SK-N-SH (cell line): ENCODE data around the gene PRKG1. TPM values are rescaled to one million over a fixed set of nuclear protein-coding genes. Genes with fewer than 3 reads are reported as not detected.

Experiments
- CTCF ChIA-PET: fragments of 300-600, 350-600 bp; formaldehyde crosslinking; extraction: SDS; loops from one replicate; lab custom pipeline; 2021; lab: Yijun Ruan, JAX
- POLR2A ChIA-PET: fragments of 350-600 bp; sonication (Branson Sonifier 250); formaldehyde crosslinking; extraction: SDS; loops from one replicate; lab custom pipeline; 2020; ENCODE audit warnings: antibody characterized with exemption, inconsistent platforms; lab: Yijun Ruan, JAX
- DNase-seq: peaks from one replicate; pipeline ENCODE4 v3.0.0; 2012
- H2AFZ ChIP-seq: fragments of 200-600 bp; sonication (generic); 2 replicates; pipeline ENCODE4 v1.8.1; 2016; ENCODE audit warnings: antibody characterized with exemption, mild to moderate bottlenecking, low read depth
- H3F3A ChIP-seq: fragments of 200-600 bp; sonication (generic); replicated peaks from 2 replicates; pipeline ENCODE3; 2016; ENCODE audit warnings: antibody characterized with exemption, mild to moderate bottlenecking; ENCODE audit not compliant: insufficient read depth
- H3K27ac ChIP-seq, 2 experiments: fragments of 200-500 bp in 1 of 2; fragments of 200-600 bp in 1 of 2; sonication (Bioruptor generic) in 1 of 2; sonication (generic), shearing (Covaris generic) in 1 of 2; 2 replicates each; pipeline versions ENCODE4 v1.5.1 to v1.6.1; 2014 to 2016; ENCODE audit warnings: low read depth in 2 of 2, inconsistent platforms in 1 of 2, low read length in 1 of 2, mild to moderate bottlenecking in 1 of 2, mixed read lengths in 1 of 2
- H3K27me3 ChIP-seq: fragments of 200-600 bp; sonication (generic), shearing (Covaris generic); 2 replicates; pipeline ENCODE4 v1.6.1; 2016; ENCODE audit warnings: mixed run types; ENCODE audit not compliant: insufficient read depth
- H3K36me3 ChIP-seq, 2 experiments: fragments of 200-500 bp in 1 of 2; fragments of 200-600 bp in 1 of 2; sonication (Bioruptor generic) in 1 of 2; sonication (generic) in 1 of 2; replicated peaks in 1 of 2; 2 replicates each; pipeline versions ENCODE3 to v1.5.1; 2014 to 2016; ENCODE audit warnings: low read length in 1 of 2, mild to moderate bottlenecking in 1 of 2; ENCODE audit not compliant: insufficient read depth in 2 of 2, control insufficient read depth in 1 of 2
- H3K4me1 ChIP-seq, 2 experiments: fragments of 200-500 bp in 1 of 2; fragments of 200-600 bp in 1 of 2; sonication (Bioruptor generic) in 1 of 2; sonication (generic), shearing (Covaris generic) in 1 of 2; 2 replicates each; pipeline versions ENCODE4 v1.5.1 to v1.6.1; 2014 to 2016; ENCODE audit warnings: low read depth in 1 of 2, low read length in 1 of 2, mixed run types in 1 of 2; ENCODE audit not compliant: insufficient read depth in 2 of 2, control insufficient read depth in 1 of 2
- H3K4me2 ChIP-seq: fragments of 200-600 bp; sonication (generic), shearing (Covaris generic); 2 replicates; pipeline ENCODE4 v1.6.1; 2017; ENCODE audit warnings: mixed run types
- H3K4me3 ChIP-seq, 2 experiments: fragments of 200-500 bp in 1 of 2; fragments of 200-600 bp in 1 of 2; sonication (Bioruptor generic) in 1 of 2; sonication (generic), shearing (Covaris generic) in 1 of 2; 2 replicates each; pipeline versions ENCODE4 v1.5.1 to v1.8.1; 2014 to 2016; ENCODE audit warnings: low read depth in 2 of 2, inconsistent platforms in 1 of 2, low read length in 1 of 2, mild to moderate bottlenecking in 1 of 2, mixed read lengths in 1 of 2, moderate library complexity in 1 of 2
- H3K79me2 ChIP-seq: fragments of 200-600 bp; sonication (generic); 2 replicates; pipeline ENCODE4 v1.8.1; 2017; ENCODE audit warnings: mild to moderate bottlenecking; ENCODE audit not compliant: insufficient read depth
- H3K9ac ChIP-seq: fragments of 200-600 bp; sonication (generic); 2 replicates; pipeline ENCODE4 v1.6.1; 2017; ENCODE audit warnings: mixed run types
- H3K9me2 ChIP-seq: fragments of 200-600 bp; sonication (generic); 2 replicates; pipeline ENCODE4 v1.6.1; 2017; ENCODE audit warnings: mixed run types
- H3K9me3 ChIP-seq: fragments of 200-600 bp; sonication (generic); 2 replicates; pipeline ENCODE4 v1.6.1; 2017; ENCODE audit warnings: mixed run types, mild to moderate bottlenecking, moderate library complexity
- H4K20me1 ChIP-seq: fragments of 200-600 bp; sonication (generic); 2 replicates; pipeline ENCODE4 v1.6.1; 2017; ENCODE audit warnings: mild to moderate bottlenecking, mixed run types; ENCODE audit not compliant: insufficient read depth
- CTCF ChIP-seq: fragments of 200-600 bp; sonication (generic); IDR thresholded peaks from 2 replicates; pipeline ENCODE4 v1.6.1; 2017; ENCODE audit warnings: antibody characterized with exemption, mild to moderate bottlenecking, moderate library complexity
- ELF1 ChIP-seq: IDR thresholded peaks from 2 replicates; pipeline ENCODE4 v1.4.0; 2012
- FOXJ3 ChIP-seq: sonication (generic); formaldehyde crosslinking; IDR thresholded peaks from 2 replicates; pipeline ENCODE4 v1.5.1; 2020; ENCODE audit warnings: mild to moderate bottlenecking, missing genetic modification reagents
- GABPA ChIP-seq: IDR thresholded peaks from 2 replicates; pipeline ENCODE4 v1.4.0; 2012; ENCODE audit warnings: low read depth, mild to moderate bottlenecking
- GATA2 ChIP-seq: sonication (generic); formaldehyde crosslinking; IDR thresholded peaks from 2 replicates; pipeline ENCODE4 v1.5.0; 2020; ENCODE audit warnings: mild to moderate bottlenecking, missing genetic modification reagents
- JUND ChIP-seq: IDR thresholded peaks from 2 replicates; pipeline ENCODE4 v1.4.0; 2012
- NFIC ChIP-seq: IDR thresholded peaks from 2 replicates; pipeline ENCODE4 v1.4.0; 2012; ENCODE audit warnings: borderline replicate concordance
- POLR2AphosphoS5 ChIP-seq: IDR thresholded peaks from 2 replicates; pipeline ENCODE4 v1.6.1; 2012; ENCODE audit warnings: low read depth, low read length
- REST ChIP-seq: IDR thresholded peaks from 2 replicates; pipeline ENCODE4 v1.6.1; 2012; ENCODE audit warnings: mild to moderate bottlenecking, low read depth, low read length, moderate library complexity
- TCF12 ChIP-seq: IDR thresholded peaks from 2 replicates; pipeline ENCODE4 v1.4.0; 2012
- TEAD4 ChIP-seq: IDR thresholded peaks from 2 replicates; pipeline ENCODE4 v1.4.0; 2012; ENCODE audit warnings: mild to moderate bottlenecking, borderline replicate concordance; ENCODE audit not compliant: insufficient read depth
- WGBS: methylation state at CpG from one replicate; pipeline ENCODE4 v1.1.6; 2017; ENCODE audit warnings: low lambda C conversion rate; 5-methylcytosine and 5-hydroxymethylcytosine counted together
- polyA plus RNA-seq, 3 experiments: library from polyadenylated mRNA; depleted of rRNA; stranded (reverse); fragments of >200 nt; gene quantifications; 2 replicates each; pipeline ENCODE4 v1.2.3, GENCODE V29; 2012
- TF ChIP-seq, protein P1 (sequence below): fragments of 150-350 bp; IDR thresholded peaks from 2 replicates; pipeline ENCODE4 v1.6.1; 2016; ENCODE audit warnings: mild to moderate bottlenecking, low read depth, low read length
- TF ChIP-seq, protein P2 (sequence below): fragments of 150-350 bp; IDR thresholded peaks from 2 replicates; pipeline ENCODE4 v1.6.1; 2017; ENCODE audit warnings: antibody characterized with exemption, low read length, low read depth, borderline replicate concordance

PRKG1 gene
- polyA plus RNA-seq, 1 of the 3 experiments (the other 2 are of a cell fraction): 4.1 TPM

- no peak overlapping the region for H3K9ac ChIP-seq
- H3K4me2 ChIP-seq: no peak overlapping the region
- no peaks in the 10 kb centered on the region for H3K27me3 ChIP-seq
- WGBS: 78% methylated on average over 5 of the region's 5 CpGs
- H3K4me3 ChIP-seq: no peak overlapping the region
- CTCF ChIA-PET: no interaction called here
- no peak overlapping the region for H2AFZ ChIP-seq
- TF ChIP-seq, protein P1, sequence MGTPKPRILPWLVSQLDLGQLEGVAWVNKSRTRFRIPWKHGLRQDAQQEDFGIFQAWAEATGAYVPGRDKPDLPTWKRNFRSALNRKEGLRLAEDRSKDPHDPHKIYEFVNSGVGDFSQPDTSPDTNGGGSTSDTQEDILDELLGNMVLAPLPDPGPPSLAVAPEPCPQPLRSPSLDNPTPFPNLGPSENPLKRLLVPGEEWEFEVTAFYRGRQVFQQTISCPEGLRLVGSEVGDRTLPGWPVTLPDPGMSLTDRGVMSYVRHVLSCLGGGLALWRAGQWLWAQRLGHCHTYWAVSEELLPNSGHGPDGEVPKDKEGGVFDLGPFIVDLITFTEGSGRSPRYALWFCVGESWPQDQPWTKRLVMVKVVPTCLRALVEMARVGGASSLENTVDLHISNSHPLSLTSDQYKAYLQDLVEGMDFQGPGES: no peak
- TF ChIP-seq REST (no peak), TCF12 (no peak), FOXJ3 (CRISPR knock-in tag) (no peak), JUND (no peak), POLR2AphosphoS5 (no peak), GATA2 (no peak), ELF1 (no peak), TEAD4 (no peak), GABPA (no peak), NFIC (no peak), CTCF (no peak)
- TF ChIP-seq, protein P2, sequence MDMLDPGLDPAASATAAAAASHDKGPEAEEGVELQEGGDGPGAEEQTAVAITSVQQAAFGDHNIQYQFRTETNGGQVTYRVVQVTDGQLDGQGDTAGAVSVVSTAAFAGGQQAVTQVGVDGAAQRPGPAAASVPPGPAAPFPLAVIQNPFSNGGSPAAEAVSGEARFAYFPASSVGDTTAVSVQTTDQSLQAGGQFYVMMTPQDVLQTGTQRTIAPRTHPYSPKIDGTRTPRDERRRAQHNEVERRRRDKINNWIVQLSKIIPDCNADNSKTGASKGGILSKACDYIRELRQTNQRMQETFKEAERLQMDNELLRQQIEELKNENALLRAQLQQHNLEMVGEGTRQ: no peak
- no peaks in the 10 kb centered on the region for H3K79me2 ChIP-seq
- H3K9me3 ChIP-seq: no peaks in the 10 kb centered on the region
- H3K36me3 ChIP-seq: no peaks in the 10 kb centered on the region
- no peaks in the 10 kb centered on the region; a peak in 1 of 4 replicates for H3K4me1 ChIP-seq
- H3K9me2 ChIP-seq: no peaks in the 10 kb centered on the region
- POLR2A ChIA-PET: no interaction called here
- H4K20me1 ChIP-seq: no peaks in the 10 kb centered on the region
- DNase-seq: no peak
- no peak overlapping the region for H3K27ac ChIP-seq
- H3F3A ChIP-seq: no peaks in the 10 kb centered on the region
Observed at GRCh38 chr10:51542853-51543252, 468.6 kb downstream of the PRKG1 start.
